IMR-90 (cell line): ENCODE results near the gene SHLD1. TPM values are rescaled to one million over a fixed set of nuclear protein-coding genes. Genes with fewer than 3 reads are reported as not detected.
A peak's percentile ranks its signal among the peaks of the same experiment; 100 is the strongest.

Experiments
- ATAC-seq: fragments of 200-7000 bp; cut with Tn5 transposase; 2 replicates; pipeline ENCODE4 v1.9.1; 2020; ENCODE audit warnings: low read depth, mild to moderate bottlenecking, moderate library complexity
- BruUV-seq: library from RNA; stranded (reverse); fragments of 400-500 nt; replicated peaks from 2 replicates; lab custom pipeline; 2021; lab: Mats Ljungman, UMichigan
- CTCF ChIA-PET: fragments of 300-600 bp; formaldehyde crosslinking; extraction: SDS; loops from one replicate; lab custom pipeline; 2021; ENCODE audit warnings: antibody characterized with exemption; lab: Yijun Ruan, JAX
- POLR2A ChIA-PET: fragments of 300-600 bp; sonication (Branson Sonifier 250); formaldehyde crosslinking; loops from one replicate; lab custom pipeline; 2022; ENCODE audit warnings: antibody characterized with exemption; ENCODE audit not compliant: unreplicated experiment; lab: Charles Lee
- DNase-seq: peaks from one replicate; pipeline ENCODE4 v3.0.0; 2013
- H2AFZ ChIP-seq: replicated peaks from 2 replicates; pipeline ENCODE3; 2013; ENCODE audit warnings: low read length, mild to moderate bottlenecking; ENCODE audit not compliant: poor library complexity
- H2AK5ac ChIP-seq: 2 replicates; pipeline ENCODE4 v1.6.1; 2013; ENCODE audit warnings: low read depth, low read length, inconsistent platforms
- H2AK9ac ChIP-seq: replicated peaks from 2 replicates; pipeline ENCODE3; 2013; ENCODE audit warnings: mild to moderate bottlenecking, low read depth, low read length, moderate library complexity; ENCODE audit not compliant: poor library complexity
- H2BK120ac ChIP-seq: 2 replicates; pipeline ENCODE4 v1.6.1; 2013; ENCODE audit warnings: low read depth, low read length, inconsistent platforms
- H2BK15ac ChIP-seq: 3 replicates; pipeline ENCODE4 v1.6.1; 2013; ENCODE audit warnings: low read depth, low read length, inconsistent platforms
- H2BK20ac ChIP-seq: 2 replicates; pipeline ENCODE4 v1.6.1; 2013; ENCODE audit warnings: low read depth, mild to moderate bottlenecking, inconsistent platforms, low read length, moderate library complexity
- H2BK5ac ChIP-seq: 2 replicates; pipeline ENCODE4 v1.6.1; 2013; ENCODE audit warnings: mild to moderate bottlenecking, low read depth, low read length, inconsistent platforms; ENCODE audit not compliant: poor library complexity, severe bottlenecking
- H3K14ac ChIP-seq: replicated peaks from 2 replicates; pipeline ENCODE4 v1.6.1; 2013; ENCODE audit warnings: low read depth, low read length, inconsistent platforms
- H3K18ac ChIP-seq: 2 replicates; pipeline ENCODE4 v1.6.1; 2013; ENCODE audit warnings: low read depth, low read length, control low read depth
- H3K23ac ChIP-seq: 2 replicates; pipeline ENCODE4 v1.6.1; 2013; ENCODE audit warnings: low read depth, low read length, inconsistent platforms
- H3K27ac ChIP-seq: 2 replicates; pipeline ENCODE4 v1.5.1; 2013; ENCODE audit warnings: mild to moderate bottlenecking, control low read depth, low read length; ENCODE audit not compliant: insufficient read depth
- H3K27me3 ChIP-seq: 2 replicates; pipeline ENCODE4 v1.6.1; 2013; ENCODE audit warnings: low read length; ENCODE audit not compliant: control insufficient read depth, insufficient read depth
- H3K36me3 ChIP-seq: 2 replicates; pipeline ENCODE4 v1.6.1; 2013; ENCODE audit warnings: low read length, mixed read lengths; ENCODE audit not compliant: control insufficient read depth, insufficient read depth
- H3K4ac ChIP-seq: 2 replicates; pipeline ENCODE4 v1.6.1; 2013; ENCODE audit warnings: low read depth, low read length, inconsistent platforms
- H3K4me1 ChIP-seq: 2 replicates; pipeline ENCODE4 v1.6.1; 2013; ENCODE audit warnings: low read length, mixed read lengths; ENCODE audit not compliant: control insufficient read depth, insufficient read depth
- H3K4me2 ChIP-seq: 2 replicates; pipeline ENCODE4 v1.6.1; 2013; ENCODE audit warnings: low read depth, mild to moderate bottlenecking, control low read depth, low read length, moderate library complexity
- H3K4me3 ChIP-seq: 2 replicates; pipeline ENCODE4 v1.5.1; 2013; ENCODE audit warnings: low read depth, mild to moderate bottlenecking, control low read depth, low read length, moderate library complexity; ENCODE audit not compliant: insufficient read depth
- H3K56ac ChIP-seq: 2 replicates; pipeline ENCODE4 v1.6.1; 2013; ENCODE audit warnings: low read length, inconsistent platforms; ENCODE audit not compliant: insufficient read depth; ENCODE audit errors: extremely low read depth
- H3K79me1 ChIP-seq, 2 experiments: 2 replicates each; pipeline ENCODE4 v1.6.1; 2013; ENCODE audit warnings: low read length in 2 of 2, inconsistent platforms in 1 of 2, low read depth in 1 of 2
- H3K9ac ChIP-seq: 2 replicates; pipeline ENCODE4 v1.6.1; 2013; ENCODE audit warnings: low read depth, low read length, control low read depth
- H3K9me1 ChIP-seq: 2 replicates; pipeline ENCODE4 v1.6.1; 2013; ENCODE audit warnings: low read length, inconsistent platforms; ENCODE audit not compliant: insufficient read depth
- H3K9me3 ChIP-seq: 2 replicates; pipeline ENCODE4 v1.6.1; 2013; ENCODE audit warnings: low read length; ENCODE audit not compliant: control insufficient read depth, insufficient read depth
- H4K20me1 ChIP-seq: 2 replicates; pipeline ENCODE4 v1.6.1; 2013; ENCODE audit warnings: low read length, inconsistent platforms; ENCODE audit not compliant: insufficient read depth
- H4K5ac ChIP-seq: 2 replicates; pipeline ENCODE4 v1.6.1; 2013; ENCODE audit warnings: mild to moderate bottlenecking, low read depth, low read length, control low read depth
- H4K8ac ChIP-seq, 2 experiments: 2 replicates each; pipeline ENCODE4 v1.6.1; 2013; ENCODE audit warnings: low read depth in 2 of 2, low read length in 2 of 2, control low read depth in 1 of 2, inconsistent platforms in 1 of 2
- H4K91ac ChIP-seq: 2 replicates; pipeline ENCODE4 v1.6.1; 2013; ENCODE audit warnings: low read depth, low read length, inconsistent platforms; ENCODE audit not compliant: insufficient read depth
- FOS ChIP-seq: fragments of 150-350 bp; IDR thresholded peaks from 2 replicates; pipeline ENCODE4 v1.6.1; 2016; ENCODE audit warnings: low read depth, low read length
- MAFK ChIP-seq: IDR thresholded peaks from 2 replicates; pipeline ENCODE4 v1.6.1; 2012; ENCODE audit warnings: low read depth, low read length, improper control_type of control experiment
- NFE2L2 ChIP-seq: fragments of 150-350 bp; IDR thresholded peaks from 2 replicates; pipeline ENCODE4 v1.6.1; 2016; ENCODE audit warnings: low read depth, mild to moderate bottlenecking, low read length
- RAD21 ChIP-seq: IDR thresholded peaks from 2 replicates; pipeline ENCODE4 v1.6.1; 2012; ENCODE audit warnings: low read length, improper control_type of control experiment
- WGBS, 2 experiments: methylation state at CpG; one replicate each; pipeline versions ENCODE4 v1.1.5 to v1.1.7; 2013; ENCODE audit warnings: missing lambda C conversion rate in 2 of 2; ENCODE audit not compliant: insufficient read length in 1 of 2; ENCODE audit errors: extremely low coverage in 2 of 2; 5-methylcytosine and 5-hydroxymethylcytosine counted together
- dilution Hi-C: fragments of 300-500 bp; cut with HindIII; formaldehyde crosslinking; loops from one replicate; pipeline ENCODE4 v1.14.3; 2018; ENCODE audit warnings: low sequenced_read_pairs; ENCODE audit not compliant: unreplicated experiment
- in situ Hi-C: fragments of 300-500 bp; cut with MboI; formaldehyde crosslinking; loops from 3 replicates; pipeline ENCODE4 v1.14.3; 2019; ENCODE audit warnings: low sequenced_read_pairs, inconsistent platforms, mixed read lengths
- intact Hi-C: fragments of 100-400 bp; cut with micrococcal nuclease; formaldehyde crosslinking; loops from 2 replicates; pipeline ENCODE4 v1.10.0; 2022
- polyA plus RNA-seq, 3 experiments: library from polyadenylated mRNA; depleted of rRNA; stranded (reverse); fragments of >200 nt; gene quantifications; 2 replicates each; pipeline ENCODE4 v1.2.3, GENCODE V29; 2012; ENCODE audit warnings: low replicate concordance in 1 of 3
- total RNA-seq: library from RNA; depleted of rRNA; stranded (reverse); fragments of >200 nt; gene quantifications from 2 replicates; pipeline ENCODE4 v1.2.3, GENCODE V29; 2012

The SHLD1 gene
- total and polyA plus RNA-seq, 2 of the 4 experiments (the other 2 are of a cell fraction), result 2.6 to 3.0 TPM

GRCh38 chr20:5827861-5828260, 77.7 kb downstream of the SHLD1 start:
- DNase-seq, result no peak
- Histone ChIP-seq H4K5ac (no peak overlapping the region), H3K18ac (no peak overlapping the region), H2AK9ac (no peak overlapping the region), H3K27me3 (no peaks in the 10 kb centered on the region), H2BK120ac (no peak overlapping the region), H3K4me2 (no peak overlapping the region), H3K36me3 (no peaks in the 10 kb centered on the region), H3K4me3 (no peak overlapping the region), H4K91ac (no peak overlapping the region), H2BK15ac (no peak overlapping the region), H3K9me1 (0 out of 2 replicates have a peak, but pooled peaks cover 1% of the 10 kb centered on the region), H3K9ac (no peak overlapping the region), H2BK20ac (no peak overlapping the region), H3K79me1 (no peaks in the 10 kb centered on the region), H3K9me3 (no peaks in the 10 kb centered on the region), H2AK5ac (no peak overlapping the region), H3K56ac (no peak overlapping the region), H3K23ac (no peak overlapping the region), H2AFZ (no peak overlapping the region), H4K8ac (no peak overlapping the region), H4K20me1 (no peaks in the 10 kb centered on the region), H3K4ac (no peak overlapping the region), H2BK5ac (no peak overlapping the region), H3K4me1 (peaks cover 2% of the 10 kb centered on the region; the same call in 1 of the 2 replicates), H3K27ac (no peak overlapping the region), H3K14ac (no peak overlapping the region)
- TF ChIP-seq NFE2L2, result no peak
- no peak for TF ChIP-seq FOS
- TF ChIP-seq RAD21, result no peak
- peak; percentile 37; the same call in 1 of the 2 replicates for TF ChIP-seq MAFK
- dilution Hi-C loops, result no loop called here
- in situ Hi-C loops, result no loop called here
- ChIA-PET POLR2A (no interaction called here), CTCF (no interaction called here)
- ATAC-seq, result no peak
- WGBS, 2 experiments, result no CpG with 5 or more reads among the region's 1 CpG
- no TSS peak for BruUV-seq
- intact Hi-C loops, result no loop called here
